Adrenal gland (tissue), 5 donors: ENCODE results near the gene MIA3.

ENCODE experiments used
- POLR2A ChIP-seq, 2 donors: fragments of 450-650 bp; IDR thresholded peaks; one replicate each; pipeline ENCODE4 v1.6.1; 2017; ENCODE audit warnings: antibody characterized with exemption in 2 of 2, mild to moderate bottlenecking in 2 of 2, moderate library complexity in 1 of 2
- TF ChIP-seq, protein P1 (sequence below), 6 experiments: fragments of 450-650 bp in 4 of 6; fragments of 200-600 bp in 2 of 6; sonication (generic) in 1 of 6; IDR thresholded peaks; 1 replicate in 5 of 6; 2 replicates in 1 of 6; pipeline versions ENCODE4 v1.5.1 to v1.8.0; 2016 to 2021; ENCODE audit warnings: antibody characterized with exemption in 6 of 6, mild to moderate bottlenecking in 2 of 6, moderate library complexity in 1 of 6
- donor health status: DM: no; HTN: no; CAD: no.

- TF ChIP-seq, protein P1, sequence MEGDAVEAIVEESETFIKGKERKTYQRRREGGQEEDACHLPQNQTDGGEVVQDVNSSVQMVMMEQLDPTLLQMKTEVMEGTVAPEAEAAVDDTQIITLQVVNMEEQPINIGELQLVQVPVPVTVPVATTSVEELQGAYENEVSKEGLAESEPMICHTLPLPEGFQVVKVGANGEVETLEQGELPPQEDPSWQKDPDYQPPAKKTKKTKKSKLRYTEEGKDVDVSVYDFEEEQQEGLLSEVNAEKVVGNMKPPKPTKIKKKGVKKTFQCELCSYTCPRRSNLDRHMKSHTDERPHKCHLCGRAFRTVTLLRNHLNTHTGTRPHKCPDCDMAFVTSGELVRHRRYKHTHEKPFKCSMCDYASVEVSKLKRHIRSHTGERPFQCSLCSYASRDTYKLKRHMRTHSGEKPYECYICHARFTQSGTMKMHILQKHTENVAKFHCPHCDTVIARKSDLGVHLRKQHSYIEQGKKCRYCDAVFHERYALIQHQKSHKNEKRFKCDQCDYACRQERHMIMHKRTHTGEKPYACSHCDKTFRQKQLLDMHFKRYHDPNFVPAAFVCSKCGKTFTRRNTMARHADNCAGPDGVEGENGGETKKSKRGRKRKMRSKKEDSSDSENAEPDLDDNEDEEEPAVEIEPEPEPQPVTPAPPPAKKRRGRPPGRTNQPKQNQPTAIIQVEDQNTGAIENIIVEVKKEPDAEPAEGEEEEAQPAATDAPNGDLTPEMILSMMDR (IDR thresholded peaks at IDR 0.05) = no peak
- TF ChIP-seq POLR2A (IDR thresholded peaks at IDR 0.05) = no peak
These were observed 4.3 kb upstream of the MIA3 start for GRCh38 chr1:222613627-222614026.
